HG03064 (cell line): ENCODE measurements around the gene HMCN1.

ENCODE experiments used
- ATAC-seq: cut with Tn5 transposase; IDR thresholded peaks from one replicate; pipeline ENCODE4 v1.9.1; 2021; ENCODE audit warnings: low read depth; ENCODE audit not compliant: unreplicated experiment

The HMCN1 gene

GRCh38 chr1:185998391-185998790 lies 264.2 kb downstream of the HMCN1 start:
- no peak for ATAC-seq

DNA sequence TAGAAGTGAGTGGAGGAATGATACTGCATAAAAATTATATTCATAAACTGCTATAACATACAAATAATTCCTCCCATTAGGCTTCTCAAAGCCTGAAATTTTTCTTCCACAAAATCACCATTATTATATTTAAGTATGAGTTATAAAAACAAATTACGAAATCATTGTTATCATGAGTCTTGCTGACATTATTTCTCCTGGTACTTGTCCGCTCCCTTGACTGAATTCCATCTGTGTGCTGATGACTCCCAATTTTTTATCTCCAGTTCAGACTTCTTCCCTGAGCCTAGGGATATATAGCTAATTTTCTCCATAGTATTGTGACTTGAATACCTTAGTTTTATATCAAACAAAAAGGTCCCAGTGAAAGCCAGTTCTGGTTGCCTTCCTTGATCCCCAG lies 268.2 kb downstream of the HMCN1 start:
- no peak for ATAC-seq

DNA sequence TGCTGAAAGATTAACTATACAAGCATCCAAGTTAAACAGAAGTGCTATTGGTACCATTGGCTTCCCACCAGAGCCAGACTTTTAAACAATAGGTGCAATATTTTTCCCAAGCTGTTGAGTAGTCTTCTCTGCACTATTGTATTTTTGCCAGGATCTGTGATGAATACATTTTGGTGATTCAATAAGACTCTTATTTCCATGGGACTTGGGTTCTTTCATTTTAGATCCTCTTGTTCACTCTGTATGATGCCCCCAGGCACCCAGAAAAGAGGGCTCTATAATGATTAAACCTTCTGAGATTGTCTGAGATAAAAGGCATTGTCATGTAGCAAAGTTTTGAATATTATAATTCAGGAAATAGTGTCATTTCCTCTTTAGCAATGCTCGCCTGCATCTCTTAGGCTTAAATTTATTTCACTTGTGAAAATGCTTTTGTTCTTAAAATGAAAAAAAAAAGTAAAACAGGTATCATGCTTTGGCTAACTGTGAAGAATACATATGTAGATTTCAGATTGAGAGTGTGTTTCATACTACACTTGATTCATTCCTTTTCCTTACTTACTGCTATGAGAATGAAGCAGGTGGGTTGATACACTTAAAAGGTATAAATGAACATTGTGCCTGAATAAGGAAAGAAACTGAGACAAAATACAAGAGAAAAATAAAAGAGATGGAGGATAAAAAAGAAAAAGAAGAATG lies 275.0 kb downstream of the HMCN1 start:
- ATAC-seq = no peak

- ATAC-seq = no peak
These were observed 280.3 kb downstream of the HMCN1 start for GRCh38 chr1:186014370-186015037.

DNA sequence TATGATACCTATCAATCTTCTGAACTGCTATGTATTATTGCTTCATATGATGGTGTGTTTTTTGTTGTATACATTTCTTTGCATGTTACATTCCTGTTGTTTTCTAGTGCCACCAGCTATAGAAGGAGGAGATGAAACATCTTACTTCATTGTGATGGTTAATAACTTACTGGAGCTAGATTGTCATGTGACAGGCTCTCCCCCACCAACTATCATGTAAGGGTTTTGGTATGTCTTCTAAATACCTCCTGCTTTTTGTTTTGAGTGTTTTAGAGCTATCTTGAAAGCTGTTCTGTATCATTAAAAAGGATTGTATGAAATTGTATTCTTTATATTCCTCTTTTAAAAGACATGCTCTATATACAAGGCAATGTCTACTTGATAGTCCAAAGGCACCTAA lies 282.7 kb downstream of the HMCN1 start:
- ATAC-seq = no peak

DNA sequence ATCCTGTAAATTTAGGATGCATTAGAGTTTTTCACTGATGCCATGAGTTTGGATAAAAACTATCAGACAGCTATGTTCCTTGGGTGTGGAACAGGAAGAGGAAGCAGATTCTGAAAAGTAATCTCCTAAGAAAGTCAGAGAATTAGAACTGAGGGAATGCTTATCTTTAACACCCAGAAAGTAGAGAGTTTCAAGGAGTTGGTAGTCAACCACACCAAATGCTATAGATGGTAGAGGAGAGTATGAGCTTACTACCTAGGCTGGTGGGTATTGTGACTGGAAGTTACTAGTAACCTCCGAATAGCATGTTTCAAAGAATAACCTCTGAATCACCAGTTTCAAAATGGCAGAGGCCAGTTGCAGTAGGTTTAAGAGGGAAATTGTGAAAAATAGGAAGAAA lies 288.0 kb downstream of the HMCN1 start:
- no peak for ATAC-seq

- ATAC-seq = no peak
These were observed 292.8 kb downstream of the HMCN1 start for GRCh38 chr1:186026946-186027345.

- no peak for ATAC-seq
These were observed 293.4 kb downstream of the HMCN1 start for GRCh38 chr1:186027621-186028020.

GRCh38 chr1:186030453-186030852 lies 296.3 kb downstream of the HMCN1 start:
- ATAC-seq = no peak

GRCh38 chr1:186033847-186034271 lies 299.7 kb downstream of the HMCN1 start:
- ATAC-seq = no peak

DNA sequence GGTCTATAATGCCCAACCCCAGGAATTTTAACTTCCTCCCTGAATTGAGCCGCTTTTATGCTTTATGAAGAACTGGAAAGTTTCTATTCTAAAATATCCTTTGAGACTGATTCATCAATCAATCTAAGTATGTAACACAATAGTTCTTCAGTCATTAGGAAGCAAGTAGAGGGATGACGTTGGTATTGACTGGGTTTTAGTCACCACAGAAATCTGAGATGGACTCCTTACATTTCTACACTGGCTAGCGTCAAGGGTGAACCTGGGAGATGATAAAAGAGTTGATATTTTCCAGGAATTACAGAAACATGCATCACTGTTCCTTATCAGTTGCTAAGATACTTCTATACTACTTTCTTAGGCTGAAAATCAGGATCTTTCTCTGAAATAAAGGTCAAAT lies 308.0 kb downstream of the HMCN1 start:
- no peak for ATAC-seq

DNA sequence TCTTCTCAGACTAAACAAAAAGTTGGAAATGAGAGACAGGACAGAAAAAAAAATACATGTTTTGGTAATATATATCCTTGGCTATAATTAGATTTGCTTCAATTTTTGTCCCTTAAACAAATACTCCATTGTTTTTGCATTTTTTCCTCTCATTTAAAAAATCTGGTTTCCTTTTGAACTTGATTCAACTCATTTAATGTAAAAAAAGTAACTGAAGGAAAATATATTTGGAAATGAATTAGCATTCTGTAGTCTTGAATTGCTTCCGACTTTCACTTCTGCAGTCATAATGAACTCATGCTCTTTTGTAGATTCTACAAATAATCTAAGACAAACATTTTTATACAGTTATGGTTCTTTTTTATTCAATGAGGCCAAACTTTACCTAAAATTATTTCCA lies 309.1 kb downstream of the HMCN1 start:
- ATAC-seq = no peak

- no peak for ATAC-seq
These were observed 310.0 kb downstream of the HMCN1 start for GRCh38 chr1:186044079-186044685.

DNA sequence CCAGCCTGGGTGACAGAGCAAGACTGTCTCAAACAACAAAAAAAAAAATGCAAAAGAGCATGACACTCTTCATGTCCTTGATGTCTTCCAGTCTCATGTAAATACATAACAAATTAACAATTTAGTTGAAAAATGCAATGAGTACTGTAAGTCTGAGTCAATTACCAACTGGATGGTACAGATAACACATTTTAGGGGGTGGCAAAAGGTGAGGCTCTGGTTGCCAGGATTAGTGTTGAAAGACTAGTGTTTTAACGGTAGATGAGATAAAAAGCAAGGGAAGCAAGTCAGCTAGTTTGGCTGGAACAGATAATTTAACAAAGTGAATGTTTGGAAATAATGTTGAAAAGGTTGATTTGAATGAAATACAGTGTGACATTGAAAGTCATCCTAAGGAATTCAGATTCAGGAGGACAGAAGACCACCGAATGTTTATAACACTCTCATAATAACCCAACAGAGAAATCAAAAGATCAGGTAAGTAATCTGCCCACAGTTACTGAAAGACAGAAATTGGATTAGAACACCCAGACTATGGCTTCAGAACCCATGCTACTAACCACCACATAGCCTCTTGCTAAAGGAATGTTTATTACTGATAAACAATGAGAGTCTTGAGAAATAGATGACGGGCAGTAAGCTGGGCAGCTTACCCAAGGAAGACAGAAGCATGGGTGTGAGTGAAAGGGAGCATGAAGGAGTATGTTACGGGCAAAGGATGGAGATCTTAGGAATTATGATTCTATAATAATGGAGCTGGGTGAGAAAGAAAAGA lies 312.4 kb downstream of the HMCN1 start:
- ATAC-seq = no peak

DNA sequence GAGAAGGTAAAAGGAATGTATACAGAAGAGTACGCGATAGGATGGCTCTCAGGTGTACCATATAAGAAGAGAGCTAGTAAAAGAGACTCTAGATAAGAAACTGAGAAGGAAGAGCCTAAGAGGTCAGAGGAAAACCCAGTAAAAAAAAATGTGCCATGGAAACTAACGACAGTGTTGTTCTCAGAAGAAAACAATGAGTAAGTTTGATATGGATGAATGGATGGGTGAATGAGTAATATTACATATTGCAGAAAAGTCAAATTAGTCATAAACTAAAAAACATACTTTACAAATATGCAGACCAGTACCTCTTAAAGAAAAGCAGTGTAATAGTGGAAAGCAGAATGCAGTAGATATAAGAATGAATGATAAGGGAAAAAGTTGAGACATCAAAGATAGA lies 316.2 kb downstream of the HMCN1 start:
- ATAC-seq = no peak

DNA sequence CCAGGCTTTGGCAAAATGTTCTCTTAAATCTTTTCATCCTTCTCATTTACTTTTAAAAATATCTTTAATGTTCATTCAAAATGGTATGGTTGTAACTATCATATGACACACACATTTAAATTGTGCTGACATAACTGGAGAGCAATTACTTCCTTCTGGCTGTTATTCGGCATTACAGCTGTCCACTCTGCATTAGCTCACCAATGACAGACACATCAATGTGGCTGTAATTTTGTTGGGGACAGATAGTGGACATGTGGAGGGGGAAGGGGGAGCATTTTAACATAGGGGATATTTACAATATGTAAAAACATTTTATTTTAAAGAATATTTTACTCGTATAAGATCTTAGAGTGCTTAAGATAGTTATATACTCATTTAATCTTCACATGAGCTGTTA lies 319.8 kb downstream of the HMCN1 start:
- no peak for ATAC-seq

GRCh38 chr1:186054932-186055331 lies 320.7 kb downstream of the HMCN1 start:
- no peak for ATAC-seq

DNA sequence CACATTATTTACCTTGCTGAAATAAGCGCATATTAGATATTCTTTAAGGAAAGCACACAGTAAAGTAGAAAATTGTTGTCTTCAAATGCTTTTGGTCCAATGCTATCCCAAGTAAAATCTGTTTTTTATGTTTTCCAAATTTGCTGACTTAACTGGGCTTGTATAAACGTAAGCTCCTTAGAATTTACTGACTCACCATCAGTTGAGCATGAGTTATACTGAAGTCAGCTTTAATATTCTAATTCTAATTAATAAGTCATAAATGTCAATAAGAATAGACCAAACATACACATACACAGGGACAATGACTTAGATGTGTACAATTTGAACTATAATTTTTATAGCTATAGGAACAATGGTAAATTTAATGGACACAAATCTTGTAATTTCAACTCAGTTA lies 321.7 kb downstream of the HMCN1 start:
- no peak for ATAC-seq

DNA sequence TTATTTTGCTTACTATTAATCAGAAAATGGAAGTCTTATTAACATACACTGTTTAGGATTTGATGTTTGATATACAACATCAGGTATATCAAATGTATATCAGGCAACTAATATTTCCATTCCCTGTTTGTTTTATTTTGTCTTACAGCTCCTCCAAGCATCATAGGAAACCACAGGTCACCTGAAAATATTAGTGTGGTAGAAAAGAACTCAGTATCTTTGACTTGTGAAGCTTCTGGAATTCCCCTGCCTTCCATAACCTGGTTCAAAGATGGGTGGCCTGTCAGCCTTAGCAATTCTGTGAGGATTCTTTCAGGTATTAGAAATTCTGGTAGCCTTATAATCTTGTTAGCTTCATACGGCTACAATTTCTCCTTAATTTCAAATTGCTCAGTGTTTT lies 322.9 kb downstream of the HMCN1 start:
- no peak for ATAC-seq

GRCh38 chr1:186059311-186059710 lies 325.1 kb downstream of the HMCN1 start:
- ATAC-seq = no peak

DNA sequence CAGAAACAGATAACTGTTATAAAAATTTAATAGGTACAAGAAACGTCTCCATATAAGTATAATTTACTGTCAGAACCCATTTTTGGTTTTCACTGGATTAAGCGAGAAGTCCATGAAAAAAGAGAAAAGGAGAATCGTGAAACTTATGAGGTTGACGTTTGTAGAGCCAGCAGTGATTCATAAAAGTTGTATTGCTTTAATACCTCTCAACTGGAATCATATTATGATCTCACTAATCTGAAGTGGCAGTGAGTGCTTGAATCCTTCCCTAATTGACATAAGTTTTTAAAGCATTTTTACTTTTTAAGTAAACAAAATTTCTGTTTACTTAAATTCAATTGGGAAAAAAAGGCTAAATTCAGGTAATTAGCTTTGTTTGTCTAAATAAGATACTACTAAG lies 325.6 kb downstream of the HMCN1 start:
- ATAC-seq = no peak
